SK-N-SH treated with all-trans-retinoic acid at 6 μM for 48 hours (cell line): Measurements from ENCODE around the gene FOXJ2.

Experiments used
- CSRNP3 ChIP-seq: fragments of 250-450 bp; sonication (Bioruptor Pico); IDR thresholded peaks from 2 replicates; pipeline ENCODE4 v1.5.1; 2021; ENCODE audit warnings: mild to moderate bottlenecking, moderate library complexity
- ESRRG ChIP-seq: fragments of 250-450 bp; sonication (Bioruptor Pico); IDR thresholded peaks from 2 replicates; pipeline ENCODE4 v1.6.1; 2021; ENCODE audit warnings: mild to moderate bottlenecking
- ZFP3 ChIP-seq: fragments of 250-450 bp; sonication (Bioruptor Pico); IDR thresholded peaks from 2 replicates; pipeline ENCODE4 v1.5.0; 2020; ENCODE audit warnings: mild to moderate bottlenecking, moderate library complexity
- ZNF8 ChIP-seq: fragments of 450-650 bp; formaldehyde crosslinking; IDR thresholded peaks from 2 replicates; pipeline ENCODE4 v1.5.0; 2020; ENCODE audit warnings: mild to moderate bottlenecking, moderate library complexity

- TF ChIP-seq ESRRG (no peak), ZNF8 (CRISPR knock-in tag) (no peak), CSRNP3 (CRISPR knock-in tag) (no peak), ZFP3 (CRISPR knock-in tag) (no peak)
Measured at GRCh38 chr12:8096281-8096915, 63.9 kb downstream of the FOXJ2 start.
